ENCODE measurements around the gene NAV1.

DNA sequence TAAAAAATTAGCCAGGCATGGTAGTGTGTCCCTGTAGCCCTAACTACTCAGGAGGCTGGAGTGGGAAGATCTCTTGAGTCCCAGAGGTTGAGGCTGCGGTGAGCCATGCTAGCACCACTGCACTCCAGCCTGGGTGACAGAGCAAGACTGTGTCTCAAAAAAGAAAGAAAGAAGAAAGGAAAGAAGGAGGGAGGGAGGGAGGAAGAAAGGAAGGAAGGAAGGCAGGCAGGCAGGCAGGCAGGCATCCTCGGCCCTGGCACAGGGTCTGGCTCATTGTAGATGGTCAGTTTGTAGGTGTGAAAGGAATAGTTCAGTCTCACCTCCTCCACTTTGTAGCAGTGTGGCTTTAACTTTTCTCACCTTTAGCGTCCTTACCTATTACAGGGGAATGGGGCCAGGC lies 25.0 kb downstream of the NAV1 start:
- TF ChIP-seq POLR2A (IDR thresholded peaks at IDR 0.05) (no peak), CTCF (IDR thresholded peaks at IDR 0.05 in 8 of 11, conservative IDR thresholded peaks at IDR 0.05 in 3 of 11) (no peak), POLR2AphosphoS5 (IDR thresholded peaks at IDR 0.05) (no peak)

All from spleen (tissue), 7 donors.